Measurements from ENCODE around the gene SEC16B. TPM values are rescaled to one million over a fixed set of nuclear protein-coding genes. Genes with fewer than 3 reads are reported as not detected.

The SEC16B gene
- total RNA-seq, 1 experiment from 2014 or later: 0.07 TPM

DNA sequence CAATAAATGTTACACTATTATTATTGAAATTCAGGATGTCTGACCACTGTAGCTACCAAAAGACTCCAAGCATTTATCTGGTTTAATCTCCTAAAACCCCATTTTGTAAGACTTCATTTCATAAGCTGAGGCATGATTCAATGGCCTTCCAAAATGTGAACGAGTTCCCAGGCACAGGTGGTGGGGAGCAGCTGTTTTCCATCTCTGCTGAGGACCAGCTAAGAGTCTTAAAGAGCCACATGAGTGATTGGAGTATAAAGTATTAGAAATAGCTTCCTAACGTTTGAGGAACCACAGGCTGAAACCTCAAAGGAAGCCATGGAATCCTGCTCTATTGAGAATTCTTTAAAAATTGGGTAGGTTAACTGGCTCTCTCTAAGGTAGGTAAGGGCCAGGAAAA, 44.9 kb downstream of the SEC16B start:
- no peaks in the 10 kb centered on the region for H3F3A ChIP-seq (ENCODE audit: low read length, unreplicated experiment)
- no peak overlapping the region for H3K9ac ChIP-seq (ENCODE audit: low read length)
- no peak overlapping the region for H3K4me2 ChIP-seq (ENCODE audit: low read length)
- ChIA-PET POLR2A (ENCODE audit: unreplicated experiment) (no interaction called here), CTCF (interaction anchor here (0.6 kb wide), 1 partner anchor 1499 kb away, joined by 3 read pairs; no protein-coding TSS in a partner anchor)
- H3K4me3 ChIP-seq (ENCODE audit: low read length): no peak overlapping the region
- no peak overlapping the region for H2AFZ ChIP-seq (ENCODE audit: low read length)
- peaks cover 24% of the 10 kb centered on the region for H3K4me1 ChIP-seq (ENCODE audit: insufficient read depth, low read length)
- H3K9me2 ChIP-seq (replicated peaks; ENCODE audit: low read length): no peaks in the 10 kb centered on the region
- no peaks in the 10 kb centered on the region for H4K20me1 ChIP-seq (ENCODE audit: low read length)
- H3K79me2 ChIP-seq (ENCODE audit: low read length): no peaks in the 10 kb centered on the region
- intact Hi-C loops (cut with micrococcal nuclease): no loop called here
- BruUV-seq (replicated peaks): no TSS peak
- H3K9me3 ChIP-seq (ENCODE audit: low read length): no peaks in the 10 kb centered on the region
- H3K36me3 ChIP-seq (ENCODE audit: low read depth, low read length): no peaks in the 10 kb centered on the region
- H3K27me3 ChIP-seq (ENCODE audit: low read length): no peaks in the 10 kb centered on the region
- DNase-seq: no peak
- TF ChIP-seq EZH2phosphoT487 (IDR thresholded peaks at IDR 0.05; ENCODE audit: borderline replicate concordance, low read length) (no peak), EZH2 (IDR thresholded peaks at IDR 0.05; ENCODE audit: low read length, unreplicated experiment) (no peak)
- TF ChIP-seq, protein P1, sequence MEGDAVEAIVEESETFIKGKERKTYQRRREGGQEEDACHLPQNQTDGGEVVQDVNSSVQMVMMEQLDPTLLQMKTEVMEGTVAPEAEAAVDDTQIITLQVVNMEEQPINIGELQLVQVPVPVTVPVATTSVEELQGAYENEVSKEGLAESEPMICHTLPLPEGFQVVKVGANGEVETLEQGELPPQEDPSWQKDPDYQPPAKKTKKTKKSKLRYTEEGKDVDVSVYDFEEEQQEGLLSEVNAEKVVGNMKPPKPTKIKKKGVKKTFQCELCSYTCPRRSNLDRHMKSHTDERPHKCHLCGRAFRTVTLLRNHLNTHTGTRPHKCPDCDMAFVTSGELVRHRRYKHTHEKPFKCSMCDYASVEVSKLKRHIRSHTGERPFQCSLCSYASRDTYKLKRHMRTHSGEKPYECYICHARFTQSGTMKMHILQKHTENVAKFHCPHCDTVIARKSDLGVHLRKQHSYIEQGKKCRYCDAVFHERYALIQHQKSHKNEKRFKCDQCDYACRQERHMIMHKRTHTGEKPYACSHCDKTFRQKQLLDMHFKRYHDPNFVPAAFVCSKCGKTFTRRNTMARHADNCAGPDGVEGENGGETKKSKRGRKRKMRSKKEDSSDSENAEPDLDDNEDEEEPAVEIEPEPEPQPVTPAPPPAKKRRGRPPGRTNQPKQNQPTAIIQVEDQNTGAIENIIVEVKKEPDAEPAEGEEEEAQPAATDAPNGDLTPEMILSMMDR (conservative IDR thresholded peaks at IDR 0.05; ENCODE audit: low read depth, low read length): no peak
- no peak overlapping the region for H3K27ac ChIP-seq (ENCODE audit: low read length)
- ATAC-seq: no peak

DNA sequence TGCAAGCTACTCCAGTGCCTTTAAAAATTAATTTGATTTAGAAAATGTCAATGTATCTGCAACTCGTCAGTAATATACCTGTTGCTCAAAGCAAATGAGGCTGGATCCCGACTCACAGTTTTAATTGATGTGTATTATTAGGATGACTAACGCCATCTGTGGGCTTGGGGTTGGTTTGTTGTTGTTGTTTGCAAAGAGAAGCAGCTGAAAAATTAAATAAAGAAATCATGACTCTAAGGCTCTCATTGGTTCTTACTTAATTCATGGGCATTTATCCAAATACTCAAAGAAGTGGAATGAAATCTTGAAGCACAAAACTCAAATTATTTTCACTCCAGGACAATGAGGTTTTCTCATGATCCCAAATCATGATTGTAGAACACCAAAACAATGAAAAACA, 46.4 kb downstream of the SEC16B start:
- Histone ChIP-seq H3K9me3 (ENCODE audit: low read length) (no peaks in the 10 kb centered on the region), H3K36me3 (ENCODE audit: low read depth, low read length) (no peaks in the 10 kb centered on the region), H3K4me3 (ENCODE audit: low read length) (no peak overlapping the region), H3K27me3 (ENCODE audit: low read length) (no peaks in the 10 kb centered on the region), H3K9ac (ENCODE audit: low read length) (no peak overlapping the region), H3K9me2 (replicated peaks; ENCODE audit: low read length) (no peaks in the 10 kb centered on the region), H4K20me1 (ENCODE audit: low read length) (no peaks in the 10 kb centered on the region), H3K4me2 (ENCODE audit: low read length) (no peak overlapping the region), H3K79me2 (ENCODE audit: low read length) (no peaks in the 10 kb centered on the region), H2AFZ (ENCODE audit: low read length) (no peak overlapping the region), H3K4me1 (ENCODE audit: insufficient read depth, low read length) (peaks cover 24% of the 10 kb centered on the region), H3F3A (ENCODE audit: low read length, unreplicated experiment) (no peaks in the 10 kb centered on the region), H3K27ac (ENCODE audit: low read length) (no peak overlapping the region)
- BruUV-seq (replicated peaks): no TSS peak
- ChIA-PET POLR2A (ENCODE audit: unreplicated experiment) (no interaction called here), CTCF (no interaction called here)
- TF ChIP-seq EZH2 (IDR thresholded peaks at IDR 0.05; ENCODE audit: low read length, unreplicated experiment) (no peak), EZH2phosphoT487 (IDR thresholded peaks at IDR 0.05; ENCODE audit: borderline replicate concordance, low read length) (no peak)
- TF ChIP-seq, protein P1 (conservative IDR thresholded peaks at IDR 0.05; ENCODE audit: low read depth, low read length): no peak
- no peak for ATAC-seq
- intact Hi-C loops (cut with micrococcal nuclease): no loop called here
- no peak for DNase-seq

DNA sequence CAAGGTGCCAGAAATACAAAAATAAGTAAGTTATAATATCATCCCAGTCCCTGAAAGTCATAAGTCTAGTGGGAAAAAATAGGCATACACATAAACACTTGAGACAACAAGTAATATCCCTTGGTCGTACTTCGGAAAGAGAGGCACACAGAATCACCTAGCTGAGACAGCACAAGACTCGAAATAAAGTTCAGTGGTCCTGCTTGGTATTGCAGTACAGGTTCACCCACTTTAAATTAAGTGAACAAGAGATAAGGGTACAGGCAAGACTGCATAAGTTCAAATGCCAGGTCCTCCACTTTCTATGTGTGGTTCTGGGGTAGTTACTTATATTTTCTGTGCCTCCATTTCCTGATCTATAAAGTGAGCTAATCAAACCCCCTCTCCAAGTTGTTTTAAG, 47.6 kb downstream of the SEC16B start:
- no peak for ATAC-seq
- POLR2A ChIA-PET (ENCODE audit: unreplicated experiment): no interaction called here

More for the DNA sequence above, 47.6 kb downstream of the SEC16B start:
- H3K4me3 ChIP-seq (ENCODE audit: low read length): no peak overlapping the region
- H3K36me3 ChIP-seq (ENCODE audit: low read depth, low read length): no peaks in the 10 kb centered on the region
- no TSS peak for BruUV-seq (replicated peaks)
- no peak overlapping the region for H2AFZ ChIP-seq (ENCODE audit: low read length)
- H4K20me1 ChIP-seq (ENCODE audit: low read length): no peaks in the 10 kb centered on the region
- intact Hi-C loops (cut with micrococcal nuclease): no loop called here
- peaks cover 15% of the 10 kb centered on the region for H3K4me1 ChIP-seq (ENCODE audit: insufficient read depth, low read length)
- H3K9me2 ChIP-seq (replicated peaks; ENCODE audit: low read length): no peaks in the 10 kb centered on the region
- H3K27me3 ChIP-seq (ENCODE audit: low read length): no peaks in the 10 kb centered on the region
- no peaks in the 10 kb centered on the region for H3F3A ChIP-seq (ENCODE audit: low read length, unreplicated experiment)
- H3K27ac ChIP-seq (ENCODE audit: low read length): no peak overlapping the region
- no peak for DNase-seq
- no peak overlapping the region for H3K4me2 ChIP-seq (ENCODE audit: low read length)
- no peak for TF ChIP-seq EZH2phosphoT487 (IDR thresholded peaks at IDR 0.05; ENCODE audit: borderline replicate concordance, low read length)
- no peak for TF ChIP-seq EZH2 (IDR thresholded peaks at IDR 0.05; ENCODE audit: low read length, unreplicated experiment)
- TF ChIP-seq, protein P1 (conservative IDR thresholded peaks at IDR 0.05; ENCODE audit: low read depth, low read length): no peak
- no peak overlapping the region for H3K9ac ChIP-seq (ENCODE audit: low read length)
- CTCF ChIA-PET: no interaction called here
- no peaks in the 10 kb centered on the region for H3K9me3 ChIP-seq (ENCODE audit: low read length)
- H3K79me2 ChIP-seq (ENCODE audit: low read length): no peaks in the 10 kb centered on the region
